ENCODE data around the gene PROKR1. TPM values are rescaled to one million over a fixed set of nuclear protein-coding genes. Genes with fewer than 3 reads are reported as not detected.

PROKR1 gene
- total and polyA plus RNA-seq, 2 donors (not counting 1 experiment from before 2014, with no cell fraction given), result 0.01 TPM; not detected in 1

GRCh38 chr2:68620772-68621171 is 22.6 kb upstream of the PROKR1 start:
- Mint-ChIP-seq H3K27me3 (no peaks in the 10 kb centered on the region), H3K27ac (no peak overlapping the region), H3K9me3 (ENCODE audit: insufficient read depth) (peaks cover 7% of the 10 kb centered on the region), H3K4me3 (no peak overlapping the region), H3K4me1 (no peaks in the 10 kb centered on the region)
- H3K79me2 ChIP-seq (ENCODE audit: control insufficient read depth, insufficient read depth, low read length), result no peaks in the 10 kb centered on the region
- H3K9ac ChIP-seq (ENCODE audit: low read length), result no peak overlapping the region
- ATAC-seq (ENCODE audit: low read depth) (no peak), DNase-seq (no peak)
- H3K27me3 ChIP-seq (replicated peaks in 1 of 4; ENCODE audit: control extremely low read depth in 1 of 4, control insufficient read depth in 3 of 4, insufficient read depth in 4 of 4, low read length in 3 of 4), result no peaks in the 10 kb centered on the region
- no peak overlapping the region for H2AFZ ChIP-seq (ENCODE audit: insufficient read depth, low read depth, low read length, poor library complexity, severe bottlenecking)
- H3K9me3 ChIP-seq (ENCODE audit: control extremely low read depth in 1 of 3, control insufficient read depth in 2 of 3, insufficient read depth in 1 of 3, low read length in 2 of 3), result peaks cover 1 to 10% (median 2%) of the 10 kb centered on the region in 3 donors
- no peaks in the 10 kb centered on the region for H3K36me3 ChIP-seq (replicated peaks in 1 of 2; ENCODE audit: control extremely low read depth in 1 of 2, control insufficient read depth in 1 of 2, extremely low read depth in 1 of 2, insufficient read depth in 2 of 2, low read length in 1 of 2)
- ChIA-PET CTCF (no interaction called here), POLR2A (no interaction called here)
- no peaks in the 10 kb centered on the region for H3K4me1 ChIP-seq (ENCODE audit: control insufficient read depth in 2 of 2, insufficient read depth in 2 of 2, low read length in 2 of 2)
- H3K27ac ChIP-seq (ENCODE audit: low read length in 2 of 2), result no peak overlapping the region
- H3K4me2 ChIP-seq (replicated peaks; ENCODE audit: low read depth, low read length, poor library complexity, severe bottlenecking), result no peak overlapping the region
- intact Hi-C loops (cut with micrococcal nuclease), result no loop called here
- TF ChIP-seq CTCF (IDR thresholded peaks at IDR 0.05), result no peak
- TF ChIP-seq EZH2 (IDR thresholded peaks at IDR 0.05; ENCODE audit: borderline replicate concordance, insufficient read depth, low read depth, low read length, poor library complexity, severe bottlenecking), result no peak
- H3K4me3 ChIP-seq (ENCODE audit: control extremely low read depth in 1 of 5, extremely low read depth in 1 of 5, insufficient read depth in 1 of 5, low read depth in 2 of 5, low read length in 4 of 5), result no peak overlapping the region
- no peaks in the 10 kb centered on the region for H4K20me1 ChIP-seq (ENCODE audit: control insufficient read depth, insufficient read depth, low read length, poor library complexity, severe bottlenecking)

GRCh38 chr2:68623820-68624219 is 19.6 kb upstream of the PROKR1 start:
- POLR2A ChIA-PET, result no interaction called here
- WGBS (ENCODE audit: insufficient coverage), result 100% methylated on average over 5 of the region's 6 CpGs
- peaks cover 1 to 10% (median 5%) of the 10 kb centered on the region in 3 donors for H3K9me3 ChIP-seq (ENCODE audit: control extremely low read depth in 1 of 3, control insufficient read depth in 2 of 3, insufficient read depth in 1 of 3, low read length in 2 of 3)

More at GRCh38 chr2:68623820-68624219, 19.6 kb upstream of the PROKR1 start:
- Histone ChIP-seq H3K4me1 (ENCODE audit: control insufficient read depth in 2 of 2, insufficient read depth in 2 of 2, low read length in 2 of 2) (no peaks in the 10 kb centered on the region), H3K4me2 (replicated peaks; ENCODE audit: low read depth, low read length, poor library complexity, severe bottlenecking) (no peak overlapping the region), H3K79me2 (ENCODE audit: control insufficient read depth, insufficient read depth, low read length) (no peaks in the 10 kb centered on the region), H3K36me3 (replicated peaks in 1 of 2; ENCODE audit: control extremely low read depth in 1 of 2, control insufficient read depth in 1 of 2, extremely low read depth in 1 of 2, insufficient read depth in 2 of 2, low read length in 1 of 2) (no peaks in the 10 kb centered on the region), H4K20me1 (ENCODE audit: control insufficient read depth, insufficient read depth, low read length, poor library complexity, severe bottlenecking) (no peaks in the 10 kb centered on the region), H2AFZ (ENCODE audit: insufficient read depth, low read depth, low read length, poor library complexity, severe bottlenecking) (no peak overlapping the region), H3K27ac (ENCODE audit: low read length in 2 of 2) (no peak overlapping the region), H3K4me3 (ENCODE audit: control extremely low read depth in 1 of 5, extremely low read depth in 1 of 5, insufficient read depth in 1 of 5, low read depth in 2 of 5, low read length in 4 of 5) (no peak overlapping the region), H3K27me3 (replicated peaks in 1 of 4; ENCODE audit: control extremely low read depth in 1 of 4, control insufficient read depth in 3 of 4, insufficient read depth in 4 of 4, low read length in 3 of 4) (no peaks in the 10 kb centered on the region), H3K9ac (ENCODE audit: low read length) (no peak overlapping the region)
- no peak for DNase-seq
- intact Hi-C loops (cut with micrococcal nuclease), result no loop called here
- peaks cover 7% of the 10 kb centered on the region for H3K9me3 Mint-ChIP-seq (ENCODE audit: insufficient read depth)
- H3K4me1 Mint-ChIP-seq, result no peaks in the 10 kb centered on the region
- ATAC-seq (ENCODE audit: low read depth), result no peak
- CTCF ChIA-PET, result no interaction called here
- no peaks in the 10 kb centered on the region for H3K27me3 Mint-ChIP-seq
- TF ChIP-seq CTCF (IDR thresholded peaks at IDR 0.05) (no peak), EZH2 (IDR thresholded peaks at IDR 0.05; ENCODE audit: borderline replicate concordance, insufficient read depth, low read depth, low read length, poor library complexity, severe bottlenecking) (no peak)
- no peak overlapping the region for H3K27ac Mint-ChIP-seq
- no peak overlapping the region for H3K4me3 Mint-ChIP-seq

Measured in B cell (primary cell).